Measurements from ENCODE around the gene TNNT3.
"Not testable (repeated sequence)": the region's sequence is repeated elsewhere in the genome, so short reads cannot be mapped to it uniquely, and the experiment has no call there.

Gene TNNT3

GRCh38 chr11:1935156-1936071, 15.9 kb downstream of the TNNT3 start:
- no peak for DNase-seq (ENCODE audit: low spot score)

DNA sequence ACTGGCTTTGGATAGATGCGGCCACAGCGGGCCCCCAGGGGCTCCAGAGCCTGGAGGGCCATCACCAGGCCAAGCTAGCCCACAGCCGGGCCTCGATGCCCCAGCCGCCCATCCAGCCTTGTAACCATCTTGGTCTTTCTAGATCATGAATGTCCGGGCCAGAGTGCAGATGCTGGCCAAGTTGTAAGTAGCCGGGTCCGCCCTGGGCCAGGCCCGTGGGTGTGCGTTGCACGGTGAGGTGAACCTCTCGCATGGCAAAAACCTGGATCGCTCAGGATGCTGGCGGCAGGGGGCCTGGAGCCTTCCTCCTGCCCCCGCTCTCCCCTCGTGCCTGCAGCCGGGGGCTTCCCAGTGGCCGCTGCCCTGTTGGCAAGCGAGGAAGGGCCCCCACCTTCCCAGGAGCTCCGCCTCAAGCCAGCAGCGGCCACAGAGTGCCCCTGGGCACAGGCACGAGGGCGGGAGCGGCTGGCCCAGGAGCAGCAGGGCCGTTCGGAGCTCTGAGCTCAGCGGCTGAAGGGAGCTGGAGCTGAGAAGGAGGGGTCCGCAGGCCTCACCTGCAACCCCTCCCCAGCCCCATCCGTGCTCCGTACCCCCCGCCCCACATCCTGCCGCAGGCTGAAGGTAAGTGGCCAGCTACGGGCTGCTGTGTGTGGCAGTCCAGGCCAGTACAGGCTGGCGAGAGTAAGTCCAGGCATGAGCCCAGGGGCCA, 16.7 kb downstream of the TNNT3 start:
- no peak for DNase-seq (ENCODE audit: low spot score)

- DNase-seq (ENCODE audit: low spot score) = no peak
These were observed 17.5 kb downstream of the TNNT3 start for GRCh38 chr11:1936781-1937615.

DNA sequence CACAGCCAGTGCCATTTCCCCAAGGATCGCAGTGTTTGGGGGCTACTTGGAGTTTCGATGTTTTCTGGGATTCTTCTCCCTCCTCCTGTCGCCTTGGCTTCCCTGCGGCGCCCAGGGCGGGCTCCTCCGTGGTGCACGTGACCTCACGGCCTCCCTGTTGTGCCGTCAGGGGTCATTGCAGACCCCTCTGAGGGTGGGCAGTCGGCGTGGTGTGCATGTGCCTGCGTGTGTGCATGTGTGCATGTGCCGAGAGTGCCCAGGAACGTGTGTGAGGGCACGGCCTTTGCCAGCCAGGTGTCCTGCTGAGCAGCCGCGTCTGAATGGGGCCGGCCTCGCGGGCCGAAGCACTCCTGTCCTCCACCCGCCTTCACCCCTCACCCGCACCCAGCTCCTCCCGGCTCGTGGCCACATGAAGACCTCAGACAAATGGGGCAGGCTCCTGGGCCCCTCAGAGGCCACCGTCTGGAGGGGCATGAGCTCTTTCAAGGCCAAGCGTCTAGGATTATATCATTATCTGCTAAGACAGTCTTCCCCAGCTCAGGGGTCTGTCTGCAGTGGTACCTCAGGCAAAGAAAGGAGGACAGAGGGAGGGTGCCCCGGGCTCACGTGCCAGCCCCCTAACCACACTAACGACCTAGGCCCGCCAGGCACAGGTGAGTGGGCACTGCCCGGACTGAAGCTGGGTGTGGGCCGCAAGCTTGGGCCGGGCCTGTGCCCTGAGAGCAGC, 18.3 kb downstream of the TNNT3 start:
- DNase-seq (ENCODE audit: low spot score) = no peak

DNA sequence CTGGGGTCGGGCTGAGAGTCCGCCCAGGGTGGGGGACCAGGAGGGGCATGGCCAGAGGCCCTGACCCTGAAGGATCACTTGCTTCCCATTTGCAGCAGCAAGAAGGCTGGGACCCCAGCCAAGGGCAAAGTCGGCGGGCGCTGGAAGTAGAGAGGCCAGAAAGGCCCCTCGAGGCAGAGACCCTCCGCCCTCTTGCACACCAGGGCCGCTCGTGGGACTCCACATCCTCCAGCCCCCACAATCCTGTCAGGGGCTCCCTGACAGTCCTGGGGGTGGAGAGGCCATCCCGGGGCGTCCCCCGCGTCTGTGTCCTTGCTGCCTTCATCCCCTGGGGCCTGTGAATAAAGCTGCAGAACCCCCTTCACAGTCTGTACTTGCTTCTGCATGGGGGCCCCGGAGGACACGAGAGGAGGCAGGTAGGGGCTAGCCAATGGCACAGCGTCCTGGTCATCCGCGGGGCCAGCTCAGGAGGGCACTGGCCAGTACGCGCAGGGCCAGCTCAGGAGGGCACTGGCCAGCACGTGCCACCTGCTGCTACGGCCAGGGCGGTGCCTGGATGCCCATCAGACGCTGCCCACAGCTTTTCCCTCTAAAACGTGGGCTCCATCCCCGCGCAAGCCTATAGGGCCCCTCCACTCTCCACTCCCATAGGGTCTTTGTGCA, 19.0 kb downstream of the TNNT3 start:
- no peak for DNase-seq (ENCODE audit: low spot score)

DNA sequence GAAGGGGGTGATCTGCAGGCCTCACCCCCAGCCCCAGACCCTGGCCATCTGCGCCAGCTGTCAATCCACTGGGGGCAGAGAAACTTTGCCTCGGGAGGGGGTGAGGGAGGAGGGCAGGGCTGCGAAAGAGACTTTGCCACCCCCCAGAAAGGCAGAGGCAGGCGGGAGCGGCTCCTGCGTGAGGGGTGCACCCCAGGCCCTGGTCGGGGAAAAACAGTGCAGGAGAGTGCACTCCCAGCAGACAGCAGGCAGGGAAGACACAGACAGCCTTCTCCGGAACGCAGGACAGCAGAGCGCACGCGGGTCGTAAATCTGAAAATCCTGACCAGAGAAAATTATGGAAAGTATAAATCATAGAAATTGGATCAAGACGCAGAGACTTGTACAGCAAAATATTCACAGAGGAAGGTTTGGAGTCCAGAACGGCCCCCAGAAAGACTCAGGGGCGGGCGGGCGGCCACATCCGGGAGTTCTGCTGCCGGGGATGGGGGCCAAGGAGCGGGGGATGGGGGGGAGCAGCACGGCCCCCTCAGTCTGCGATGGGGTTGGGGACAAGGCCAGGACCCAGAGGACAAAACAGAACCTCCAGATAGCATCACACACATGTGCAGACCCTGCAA, 19.6 kb downstream of the TNNT3 start:
- DNase-seq (ENCODE audit: low spot score) = no peak

DNA sequence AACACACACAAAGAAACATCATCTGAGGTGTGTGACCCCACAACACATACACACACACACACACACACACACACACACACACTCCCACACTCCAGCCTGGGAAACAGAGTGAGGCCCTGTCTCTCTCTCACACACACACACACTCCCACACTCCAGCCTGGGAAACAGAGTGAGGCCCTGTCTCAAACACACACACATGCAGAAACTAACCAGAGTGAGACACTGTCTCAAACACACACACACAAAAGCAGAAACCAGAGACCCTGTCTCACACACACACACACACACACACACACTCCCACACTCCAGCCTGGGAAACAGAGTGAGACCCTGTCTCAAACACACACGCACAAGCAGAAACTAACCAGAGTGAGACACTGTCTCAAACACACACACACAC, 20.3 kb downstream of the TNNT3 start:
- DNase-seq (ENCODE audit: low spot score) = not testable (repeated sequence)

- DNase-seq (ENCODE audit: low spot score) = no peak
These were observed 23.2 kb downstream of the TNNT3 start for GRCh38 chr11:1942558-1943260.

DNA sequence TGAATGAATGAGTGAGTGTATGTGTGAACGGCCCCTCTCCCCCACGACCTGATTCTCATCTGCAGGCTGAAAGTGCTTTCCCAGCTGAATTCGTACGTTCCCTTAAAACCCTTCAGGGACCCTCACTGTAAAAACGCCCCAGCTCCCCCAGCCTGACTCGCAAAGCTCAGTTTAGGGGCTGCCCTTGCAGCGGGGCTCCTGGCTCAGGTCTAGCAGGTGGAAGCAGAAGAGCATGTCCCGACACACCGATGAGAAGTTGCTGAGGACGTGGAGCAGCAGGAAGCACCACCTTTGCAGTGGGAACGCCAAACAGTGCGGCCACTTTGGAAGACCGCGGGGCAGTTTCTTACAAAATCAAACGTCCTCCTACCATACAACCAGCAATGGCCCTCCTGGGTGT, 24.1 kb downstream of the TNNT3 start:
- DNase-seq (ENCODE audit: low spot score) = no peak

GRCh38 chr11:1943977-1944376, 24.5 kb downstream of the TNNT3 start:
- no peak for DNase-seq (ENCODE audit: low spot score)

DNA sequence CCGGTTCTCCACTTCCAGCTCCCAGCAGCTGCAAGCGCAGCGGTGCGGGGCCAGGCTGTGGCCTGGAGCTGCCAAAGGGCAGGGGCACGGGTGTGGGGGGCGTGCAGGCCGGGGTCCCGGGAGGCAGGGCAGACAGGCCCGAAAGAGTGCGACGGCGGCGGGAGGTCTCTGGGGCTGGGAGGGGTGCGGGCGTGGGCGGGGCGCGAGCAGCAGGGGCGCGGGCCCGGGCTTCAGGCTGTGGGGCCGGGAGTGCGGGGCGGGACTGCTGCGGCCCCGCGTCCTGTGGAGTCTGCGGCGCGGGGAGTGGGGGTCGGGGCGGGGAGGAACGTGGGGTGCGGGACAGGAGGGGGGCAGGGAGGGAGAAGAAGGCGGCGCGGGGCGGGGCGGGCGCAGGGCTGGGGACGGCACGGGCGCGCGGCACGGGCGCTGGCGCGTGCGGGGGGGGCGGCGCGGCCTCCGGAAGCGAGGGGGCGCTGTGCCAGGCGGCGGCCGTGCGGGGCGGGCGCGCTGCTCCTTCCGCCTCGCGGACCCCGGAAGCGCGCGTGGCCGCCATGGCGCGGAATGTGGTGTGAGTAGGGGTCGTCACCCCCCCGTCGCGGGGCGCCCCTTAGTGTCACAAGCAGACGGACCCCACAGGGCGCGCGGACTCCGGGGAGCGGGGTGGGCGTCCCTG, 27.4 kb downstream of the TNNT3 start, which contains the start of gene MRPL23:
Gene MRPL23 (plus strand): TSS at position 521 of the 673 bp plus-strand sequence. CDS start 31 bp downstream, at position 552.
- DNase-seq (ENCODE audit: low spot score) = no peak

DNA sequence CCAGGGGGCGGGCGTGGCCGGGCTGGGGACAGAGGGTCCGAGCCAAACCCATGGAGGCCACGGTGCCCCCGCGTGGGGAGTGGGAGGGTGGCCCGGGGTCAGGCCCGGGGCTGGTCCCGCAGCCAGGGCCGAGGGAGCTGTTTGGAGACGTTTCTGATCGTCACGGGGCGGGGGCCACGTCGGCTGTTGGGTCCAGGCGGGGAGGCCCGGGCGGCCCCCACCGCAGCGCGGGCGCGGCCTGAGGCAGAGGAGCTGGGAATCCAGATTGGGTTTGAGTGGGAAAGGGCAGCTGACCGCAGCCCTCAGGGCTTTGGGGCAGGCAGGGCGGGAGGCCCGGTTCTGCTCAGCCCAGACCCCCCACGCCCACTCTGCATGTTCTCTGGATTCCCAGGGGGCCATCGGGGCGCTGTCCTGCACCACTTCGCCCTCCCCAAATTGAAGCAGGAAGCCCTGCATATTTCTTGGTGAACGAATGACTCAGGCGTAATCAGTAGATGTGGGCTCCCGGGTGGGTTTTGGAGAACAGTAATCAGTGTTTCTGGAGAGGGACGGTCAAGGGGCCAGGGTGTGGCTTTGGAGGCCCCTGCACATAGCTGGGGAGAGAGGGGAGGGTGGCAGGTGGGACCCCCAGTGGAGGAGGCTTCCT, 28.2 kb downstream of the TNNT3 start:
- no peak for DNase-seq (ENCODE audit: low spot score)

- DNase-seq (ENCODE audit: low spot score) = no peak
These were observed 28.9 kb downstream of the TNNT3 start for GRCh38 chr11:1948389-1948788.

GRCh38 chr11:1949302-1949701, 29.8 kb downstream of the TNNT3 start:
- DNase-seq (ENCODE audit: low spot score) = no peak

DNA sequence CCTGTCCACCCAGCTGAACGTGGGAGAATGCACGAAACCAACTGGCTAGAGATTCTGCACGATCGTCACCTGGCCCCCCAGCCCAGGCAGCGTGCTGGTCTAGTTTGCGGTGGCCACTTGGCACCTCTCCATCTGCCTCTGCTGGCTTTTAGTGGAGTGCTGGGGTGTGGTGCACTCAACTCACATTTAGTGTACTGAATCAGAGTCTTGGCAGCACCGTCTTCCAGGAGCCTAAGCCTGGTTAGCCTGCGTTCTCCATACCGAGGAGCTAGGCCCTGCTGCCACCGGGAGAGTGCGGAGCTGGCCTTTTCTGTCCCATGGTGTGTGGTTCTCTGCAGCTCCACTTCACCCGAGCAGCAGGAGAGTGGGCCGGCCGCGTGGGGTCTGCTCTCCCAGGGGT, 30.4 kb downstream of the TNNT3 start:
- no peak for DNase-seq (ENCODE audit: low spot score)

- no peak for DNase-seq (ENCODE audit: low spot score)
These were observed 33.4 kb downstream of the TNNT3 start for GRCh38 chr11:1952806-1953482.

GRCh38 chr11:1953489-1954266, 34.2 kb downstream of the TNNT3 start:
- no peak for DNase-seq (ENCODE audit: low spot score)

All from pons (tissue), 1 donor.